Upper lobe of right lung (tissue), 1 donor: ENCODE measurements around the gene ZNF407. TPM values are rescaled to one million over a fixed set of nuclear protein-coding genes. Genes with fewer than 3 reads are reported as not detected.

Experiments used
- ATAC-seq: fragments of 200-7000 bp; cut with Tn5 transposase; one replicate; pipeline ENCODE4 v1.9.1; 2020; ENCODE audit warnings: mild to moderate bottlenecking, moderate library complexity
- DNase-seq: peaks from one replicate; pipeline ENCODE4 v3.0.0-alpha.2; 2020
- H3K27ac ChIP-seq: fragments of 200-600 bp; one replicate; pipeline ENCODE4 v1.8.0; 2022
- H3K27me3 ChIP-seq: fragments of 200-600 bp; one replicate; pipeline ENCODE4 v1.8.0; 2022; ENCODE audit warnings: mild to moderate bottlenecking
- H3K36me3 ChIP-seq: fragments of 200-600 bp; one replicate; pipeline ENCODE4 v1.8.0; 2022
- H3K4me1 ChIP-seq: fragments of 200-600 bp; one replicate; pipeline ENCODE4 v1.8.0; 2022
- H3K4me3 ChIP-seq: fragments of 200-600 bp; one replicate; pipeline ENCODE4 v1.8.0; 2022; ENCODE audit warnings: mild to moderate bottlenecking
- H3K9me3 ChIP-seq: fragments of 200-600 bp; one replicate; pipeline ENCODE4 v1.8.0; 2022
- CTCF ChIP-seq: fragments of 200-600 bp; IDR thresholded peaks from one replicate; pipeline ENCODE4 v1.8.0; 2022; ENCODE audit warnings: antibody characterized with exemption
- intact Hi-C: fragments of 100-400 bp; cut with DNase I; formaldehyde crosslinking; loops from one replicate; pipeline ENCODE4 v1.11.0; 2022
- total RNA-seq: library from RNA; stranded (reverse); fragmentation: NEBNext Ultra II Directional; extraction: Animal tissue kit (Norgen Biotek cat#: 25700); gene quantifications from one replicate; pipeline ENCODE4 v1.2.1, GENCODE V29; 2021
- donor health status: DM: no; HTN: yes; CAD: no; lungs with severe emphysema.

The ZNF407 gene
- total RNA-seq, 1 donor from 2014 or later: 18.4 TPM

GRCh38 chr18:75108579-75109318 lies 511.1 kb downstream of the ZNF407 start:
- H3K4me1 ChIP-seq: no peaks in the 10 kb centered on the region
- no peaks in the 10 kb centered on the region for H3K27me3 ChIP-seq
- DNase-seq (no peak), ATAC-seq (no peak)
- no peak overlapping the region for H3K4me3 ChIP-seq
- intact Hi-C loops: no loop called here
- no peaks in the 10 kb centered on the region for H3K9me3 ChIP-seq
- no peaks in the 10 kb centered on the region for H3K36me3 ChIP-seq
- no peak overlapping the region for H3K27ac ChIP-seq
- TF ChIP-seq CTCF: no peak

GRCh38 chr18:75109319-75109691 lies 511.6 kb downstream of the ZNF407 start:
- no peaks in the 10 kb centered on the region for H3K4me1 ChIP-seq
- no peaks in the 10 kb centered on the region for H3K9me3 ChIP-seq
- intact Hi-C loops: no loop called here
- TF ChIP-seq CTCF: no peak
- no peaks in the 10 kb centered on the region for H3K27me3 ChIP-seq
- no peaks in the 10 kb centered on the region for H3K36me3 ChIP-seq
- no peak overlapping the region for H3K4me3 ChIP-seq
- H3K27ac ChIP-seq: no peak overlapping the region
- ATAC-seq (no peak), DNase-seq (no peak)

GRCh38 chr18:75109819-75110218 lies 512.1 kb downstream of the ZNF407 start:
- ATAC-seq: no peak
- intact Hi-C loops: no loop called here
- no peak for TF ChIP-seq CTCF
- H3K4me3 ChIP-seq: no peak overlapping the region
- H3K27me3 ChIP-seq: no peaks in the 10 kb centered on the region
- no peaks in the 10 kb centered on the region for H3K4me1 ChIP-seq
- no peaks in the 10 kb centered on the region for H3K36me3 ChIP-seq
- H3K9me3 ChIP-seq: no peaks in the 10 kb centered on the region
- DNase-seq: no peak
- H3K27ac ChIP-seq: no peak overlapping the region

- no peak for ATAC-seq
These were observed 512.6 kb downstream of the ZNF407 start for GRCh38 chr18:75110311-75110710.

GRCh38 chr18:75110846-75111415 lies 513.3 kb downstream of the ZNF407 start:
- no peak for ATAC-seq

More at GRCh38 chr18:75110311-75110710, 512.6 kb downstream of the ZNF407 start:
- no peak overlapping the region for H3K4me3 ChIP-seq
- no peaks in the 10 kb centered on the region for H3K27me3 ChIP-seq
- no peaks in the 10 kb centered on the region for H3K9me3 ChIP-seq
- no peaks in the 10 kb centered on the region for H3K36me3 ChIP-seq
- intact Hi-C loops: no loop called here
- TF ChIP-seq CTCF: no peak
- H3K27ac ChIP-seq: no peak overlapping the region
- DNase-seq: no peak
- H3K4me1 ChIP-seq: no peaks in the 10 kb centered on the region

More at GRCh38 chr18:75110846-75111415, 513.3 kb downstream of the ZNF407 start:
- Histone ChIP-seq H3K4me1 (no peaks in the 10 kb centered on the region), H3K9me3 (no peaks in the 10 kb centered on the region), H3K27ac (no peak overlapping the region), H3K27me3 (no peaks in the 10 kb centered on the region), H3K4me3 (no peak overlapping the region), H3K36me3 (no peaks in the 10 kb centered on the region)
- DNase-seq: no peak
- intact Hi-C loops: no loop called here
- TF ChIP-seq CTCF: no peak
